Smooth muscle cell (in vitro differentiated cells): ENCODE data around the gene GREM2. TPM values are rescaled to one million over a fixed set of nuclear protein-coding genes. Genes with fewer than 3 reads are reported as not detected.
A peak's percentile ranks its signal among the peaks of the same experiment; 100 is the strongest.

Experiments
- DNase-seq: peaks from one replicate; lab custom pipeline; 2025; ENCODE audit not compliant: unreplicated experiment; lab: John Stamatoyannopoulos, UW
- H2AFZ ChIP-seq: fragments of 200-600 bp; sonication (generic); 2 replicates; pipeline ENCODE4 v1.6.0; 2016; ENCODE audit warnings: antibody characterized with exemption, low read depth, mild to moderate bottlenecking
- H3F3A ChIP-seq: fragments of 200-600 bp; sonication (generic); 2 replicates; pipeline ENCODE4 v1.6.0; 2017; ENCODE audit warnings: antibody characterized with exemption, low read depth
- H3K27ac ChIP-seq: fragments of 200-600 bp; sonication (generic); 2 replicates; pipeline ENCODE4 v1.5.1; 2016; ENCODE audit warnings: low read depth, mild to moderate bottlenecking
- H3K27me3 ChIP-seq: fragments of 200-600 bp; sonication (generic); 2 replicates; pipeline ENCODE4 v1.6.1; 2016; ENCODE audit warnings: low read depth, mild to moderate bottlenecking
- H3K36me3 ChIP-seq: fragments of 200-600 bp; sonication (generic); 2 replicates; pipeline ENCODE4 v1.5.1; 2016; ENCODE audit warnings: low read depth
- H3K4me1 ChIP-seq: fragments of 200-600 bp; sonication (generic); 2 replicates; pipeline ENCODE4 v1.5.1; 2016; ENCODE audit warnings: low read depth
- H3K4me2 ChIP-seq: fragments of 200-600 bp; sonication (generic); 2 replicates; pipeline ENCODE4 v1.6.0; 2016; ENCODE audit warnings: mild to moderate bottlenecking
- H3K4me3 ChIP-seq: fragments of 200-600 bp; sonication (generic); 2 replicates; pipeline ENCODE4 v1.5.1; 2016; ENCODE audit warnings: mild to moderate bottlenecking
- H3K79me2 ChIP-seq: fragments of 200-600 bp; sonication (generic); 2 replicates; pipeline ENCODE4 v1.6.0; 2016; ENCODE audit warnings: low read depth, mild to moderate bottlenecking
- H3K9ac ChIP-seq: fragments of 200-600 bp; sonication (generic); 2 replicates; pipeline ENCODE4 v1.6.0; 2016; ENCODE audit warnings: low read depth
- H3K9me3 ChIP-seq: fragments of 200-600 bp; sonication (generic); replicated peaks from 2 replicates; pipeline ENCODE4 v1.5.1; 2016; ENCODE audit warnings: low read depth
- H4K20me1 ChIP-seq: fragments of 200-600 bp; sonication (generic); 2 replicates; pipeline ENCODE4 v1.6.0; 2016; ENCODE audit warnings: low read depth
- WGBS: methylation state at CpG from one replicate; pipeline ENCODE4 v1.1.7; 2016; ENCODE audit warnings: low lambda C conversion rate; 5-methylcytosine and 5-hydroxymethylcytosine counted together
- polyA plus RNA-seq: library from polyadenylated mRNA; unstranded; fragments of >200 nt; fragmentation: Nextera tagmentation; extraction: Ambion mirVana; gene quantifications from 2 replicates; pipeline ENCODE4 v1.2.1, GENCODE V29; 2016
- total RNA-seq: library from RNA; depleted of rRNA; stranded (reverse); fragments of >200 nt; gene quantifications from 2 replicates; pipeline ENCODE4 v1.2.3, GENCODE V29; 2014
- TF ChIP-seq, protein P1 (sequence below): fragments of 200-600 bp; sonication (generic); IDR thresholded peaks from 2 replicates; pipeline ENCODE4 v1.5.1; 2017; ENCODE audit warnings: borderline replicate concordance, mild to moderate bottlenecking, antibody characterized with exemption; ENCODE audit not compliant: insufficient read depth, poor library complexity, severe bottlenecking

GREM2 gene
- total and polyA plus RNA-seq, 2 experiments from 2014 or later: 8.0 to 15.1 TPM

DNA sequence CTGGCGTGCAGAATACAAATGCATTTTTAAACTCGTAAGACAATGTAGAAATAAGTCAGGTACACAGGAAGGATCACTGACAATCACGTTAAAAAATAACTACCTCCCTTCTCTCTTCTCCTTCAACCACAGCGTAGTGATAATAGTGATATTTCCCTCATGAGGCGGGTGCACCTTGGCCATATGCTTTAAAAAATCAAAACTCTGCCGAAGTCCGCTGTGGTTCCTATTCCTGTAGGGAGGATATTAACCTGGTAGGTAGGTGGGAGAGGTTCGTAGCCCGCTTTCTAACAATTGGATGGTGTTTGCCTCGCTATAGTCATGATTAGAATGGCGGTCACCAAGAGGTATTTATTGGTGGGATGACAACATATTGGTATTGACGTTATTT, 732 bp downstream of the GREM2 start:
- Histone ChIP-seq H3F3A (no peaks in the 10 kb centered on the region), H3K27me3 (no peaks in the 10 kb centered on the region), H3K4me1 (peaks cover 13% of the 10 kb centered on the region), H2AFZ (peak overlapping the region; percentile 64), H3K9me3 (no peaks in the 10 kb centered on the region), H3K36me3 (no peaks in the 10 kb centered on the region), H3K4me2 (peak overlapping the region; percentile 88), H3K4me3 (peak overlapping the region; percentile 72), H3K9ac (peak overlapping the region; percentile 28), H3K27ac (no peak overlapping the region), H4K20me1 (no peaks in the 10 kb centered on the region), H3K79me2 (peaks cover 18% of the 10 kb centered on the region)
- WGBS: 37% methylated on average over 12 of the region's 12 CpGs
- no peak for DNase-seq
- TF ChIP-seq, protein P1, sequence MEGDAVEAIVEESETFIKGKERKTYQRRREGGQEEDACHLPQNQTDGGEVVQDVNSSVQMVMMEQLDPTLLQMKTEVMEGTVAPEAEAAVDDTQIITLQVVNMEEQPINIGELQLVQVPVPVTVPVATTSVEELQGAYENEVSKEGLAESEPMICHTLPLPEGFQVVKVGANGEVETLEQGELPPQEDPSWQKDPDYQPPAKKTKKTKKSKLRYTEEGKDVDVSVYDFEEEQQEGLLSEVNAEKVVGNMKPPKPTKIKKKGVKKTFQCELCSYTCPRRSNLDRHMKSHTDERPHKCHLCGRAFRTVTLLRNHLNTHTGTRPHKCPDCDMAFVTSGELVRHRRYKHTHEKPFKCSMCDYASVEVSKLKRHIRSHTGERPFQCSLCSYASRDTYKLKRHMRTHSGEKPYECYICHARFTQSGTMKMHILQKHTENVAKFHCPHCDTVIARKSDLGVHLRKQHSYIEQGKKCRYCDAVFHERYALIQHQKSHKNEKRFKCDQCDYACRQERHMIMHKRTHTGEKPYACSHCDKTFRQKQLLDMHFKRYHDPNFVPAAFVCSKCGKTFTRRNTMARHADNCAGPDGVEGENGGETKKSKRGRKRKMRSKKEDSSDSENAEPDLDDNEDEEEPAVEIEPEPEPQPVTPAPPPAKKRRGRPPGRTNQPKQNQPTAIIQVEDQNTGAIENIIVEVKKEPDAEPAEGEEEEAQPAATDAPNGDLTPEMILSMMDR: no peak

DNA sequence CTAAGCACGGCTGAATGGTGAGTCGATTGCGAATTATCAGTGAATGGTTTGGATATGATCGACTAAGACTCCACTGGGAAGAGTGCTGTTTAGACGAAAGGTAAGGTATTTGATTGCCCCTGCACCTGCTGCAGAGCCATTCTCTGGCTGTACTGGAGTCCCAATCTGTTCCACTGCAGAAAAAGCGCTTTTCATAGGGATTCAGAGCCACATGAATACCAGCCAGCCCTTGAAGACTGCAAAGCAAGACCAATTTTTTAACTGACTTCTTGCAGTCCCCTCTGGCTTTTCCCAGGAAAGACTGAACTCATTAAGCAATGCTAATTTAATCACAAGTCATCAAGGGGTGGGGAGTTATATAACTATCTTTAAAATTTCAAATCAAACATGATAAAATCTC, 1.3 kb downstream of the GREM2 start:
- Histone ChIP-seq H3K4me2 (peak overlapping the region; percentile 88), H3K27ac (no peak overlapping the region), H3K79me2 (peaks cover 20% of the 10 kb centered on the region), H3K4me1 (peaks cover 13% of the 10 kb centered on the region), H3K9ac (no peak overlapping the region), H3F3A (no peaks in the 10 kb centered on the region), H4K20me1 (no peaks in the 10 kb centered on the region), H3K27me3 (no peaks in the 10 kb centered on the region), H3K9me3 (no peaks in the 10 kb centered on the region), H3K36me3 (no peaks in the 10 kb centered on the region), H3K4me3 (peak overlapping the region; percentile 72), H2AFZ (no peak overlapping the region)
- WGBS: 69% methylated on average over 6 of the region's 6 CpGs
- TF ChIP-seq, protein P1: no peak
- no peak for DNase-seq

DNA sequence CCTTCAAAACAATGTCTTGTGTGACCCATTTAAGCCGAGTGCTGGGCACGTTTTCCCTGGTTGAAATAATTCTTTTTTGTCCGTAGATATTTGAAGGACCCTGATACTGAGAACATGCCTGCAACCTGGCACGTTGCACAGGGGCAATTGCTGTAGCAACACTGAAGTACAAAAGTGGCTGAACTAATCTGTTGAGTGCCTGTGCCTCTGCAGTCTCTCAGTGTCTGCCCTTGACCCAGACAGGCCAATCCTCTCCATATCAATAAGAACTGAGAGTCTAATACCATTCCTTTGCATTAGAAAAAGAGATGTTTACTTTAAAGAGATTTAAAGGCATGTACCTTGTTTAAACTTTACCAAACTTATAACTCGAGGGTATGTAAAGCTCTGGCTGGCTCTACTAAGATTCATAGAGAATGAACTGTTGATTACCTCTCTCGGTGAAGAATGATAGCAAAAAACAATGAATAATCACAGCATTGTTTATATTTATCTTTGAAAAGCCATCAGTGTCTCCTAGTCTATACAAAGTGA, 2.4 kb downstream of the GREM2 start:
- Histone ChIP-seq H3K4me2 (peak overlapping the region; percentile 88), H3K27ac (no peak overlapping the region), H3K4me1 (peaks cover 13% of the 10 kb centered on the region), H2AFZ (no peak overlapping the region), H3K4me3 (peak overlapping the region; percentile 72), H3K9ac (no peak overlapping the region), H3F3A (no peaks in the 10 kb centered on the region), H3K79me2 (peaks cover 23% of the 10 kb centered on the region), H4K20me1 (no peaks in the 10 kb centered on the region), H3K36me3 (no peaks in the 10 kb centered on the region), H3K9me3 (no peaks in the 10 kb centered on the region), H3K27me3 (no peaks in the 10 kb centered on the region)
- 44% methylated on average over 6 of the region's 6 CpGs for WGBS
- TF ChIP-seq, protein P1: no peak
- no peak for DNase-seq

DNA sequence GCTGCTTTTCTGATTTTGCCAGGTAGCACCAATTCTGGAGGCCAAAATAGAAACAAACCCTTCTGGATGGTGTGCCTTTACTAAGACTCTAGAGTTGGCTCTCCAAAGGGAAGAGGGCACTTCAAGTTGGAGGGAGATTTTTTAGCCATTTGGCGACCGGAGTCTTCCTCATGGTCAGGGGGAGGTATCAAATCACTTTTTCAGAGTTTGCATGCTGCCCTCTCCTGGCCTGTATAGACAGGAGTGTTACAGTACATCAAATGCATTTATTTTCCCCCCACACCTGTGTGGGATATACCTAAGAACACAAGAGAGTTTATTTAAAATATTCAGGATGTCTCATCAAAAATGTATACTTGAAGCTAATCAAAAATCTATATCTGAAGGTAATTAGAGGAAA, 3.2 kb downstream of the GREM2 start:
- Histone ChIP-seq H3K4me3 (peak overlapping the region; percentile 7), H3K27ac (no peak overlapping the region), H2AFZ (no peak overlapping the region), H3K79me2 (peaks cover 23% of the 10 kb centered on the region), H4K20me1 (no peaks in the 10 kb centered on the region), H3K4me1 (peaks cover 13% of the 10 kb centered on the region), H3K4me2 (peak overlapping the region; percentile 88), H3K9ac (no peak overlapping the region), H3K9me3 (no peaks in the 10 kb centered on the region), H3K27me3 (no peaks in the 10 kb centered on the region), H3F3A (no peaks in the 10 kb centered on the region), H3K36me3 (no peaks in the 10 kb centered on the region)
- TF ChIP-seq, protein P1: peak; percentile 40
- no peak for DNase-seq
- 25% methylated on average over 2 of the region's 2 CpGs for WGBS
